Osteoblast (primary cell): ENCODE data around the gene SLC24A3. TPM values are rescaled to one million over a fixed set of nuclear protein-coding genes. Genes with fewer than 3 reads are reported as not detected.

Experiments used
- DNase-seq: peaks from one replicate; pipeline ENCODE4 v3.0.0; 2011; ENCODE audit warnings: low spot score, mixed read lengths; ENCODE audit not compliant: insufficient read length; ENCODE audit errors: missing footprints
- H2AFZ ChIP-seq: 2 replicates; pipeline ENCODE4 v1.6.0; 2011; ENCODE audit warnings: mild to moderate bottlenecking, low read length
- H3K27ac ChIP-seq: 2 replicates; pipeline ENCODE4 v1.5.1; 2011; ENCODE audit warnings: mild to moderate bottlenecking, low read depth, low read length, moderate library complexity
- H3K27me3 ChIP-seq: 2 replicates; pipeline ENCODE4 v1.6.0; 2012; ENCODE audit warnings: mild to moderate bottlenecking, control low read depth, inconsistent platforms, low read length, moderate library complexity; ENCODE audit not compliant: insufficient read depth
- H3K36me3 ChIP-seq: 2 replicates; pipeline ENCODE4 v1.5.1; 2011; ENCODE audit warnings: mild to moderate bottlenecking, low read length, control low read depth, moderate library complexity; ENCODE audit not compliant: insufficient read depth
- H3K4me1 ChIP-seq: 2 replicates; pipeline ENCODE4 v1.5.1; 2011; ENCODE audit warnings: mild to moderate bottlenecking, low read length, control low read depth, moderate library complexity; ENCODE audit not compliant: insufficient read depth
- H3K4me2 ChIP-seq: 2 replicates; pipeline ENCODE4 v1.6.0; 2011; ENCODE audit warnings: mild to moderate bottlenecking, low read length; ENCODE audit not compliant: insufficient read depth
- H3K4me3 ChIP-seq: fragments of 200-600 bp; sonication (generic); 3 replicates; pipeline ENCODE4 v1.5.1; 2012; ENCODE audit warnings: mild to moderate bottlenecking, low read length, inconsistent platforms; ENCODE audit not compliant: insufficient read depth
- H3K79me2 ChIP-seq: 2 replicates; pipeline ENCODE4 v1.6.0; 2012; ENCODE audit warnings: mild to moderate bottlenecking, low read length, control low read depth, inconsistent platforms; ENCODE audit not compliant: insufficient read depth
- H3K9me3 ChIP-seq: 2 replicates; pipeline ENCODE4 v1.5.1; 2011; ENCODE audit warnings: low read depth, low read length, control low read depth
- H4K20me1 ChIP-seq: 2 replicates; pipeline ENCODE4 v1.6.0; 2012; ENCODE audit warnings: mild to moderate bottlenecking, low read length, control low read depth; ENCODE audit not compliant: insufficient read depth
- total RNA-seq: library from RNA; depleted of rRNA; stranded (reverse); fragments of >200 nt; gene quantifications from 2 replicates; pipeline ENCODE4 v1.2.3, GENCODE V29; 2012
- TF ChIP-seq, protein P1 (sequence below): IDR thresholded peaks from 2 replicates; pipeline ENCODE4 v1.5.1; 2011; ENCODE audit warnings: mild to moderate bottlenecking, low read depth, low read length, moderate library complexity; ENCODE audit errors: extremely low read depth

SLC24A3 gene
- total RNA-seq, 1 donor: 1.1 TPM

- no peak overlapping the region for H2AFZ ChIP-seq
- H3K9me3 ChIP-seq: no peaks in the 10 kb centered on the region
- DNase-seq: no peak
- no peak overlapping the region for H3K4me2 ChIP-seq
- H3K27ac ChIP-seq: no peak overlapping the region
- H4K20me1 ChIP-seq: no peaks in the 10 kb centered on the region
- H3K79me2 ChIP-seq: no peaks in the 10 kb centered on the region
- no peaks in the 10 kb centered on the region for H3K4me1 ChIP-seq
- no peaks in the 10 kb centered on the region for H3K36me3 ChIP-seq
- no peaks in the 10 kb centered on the region for H3K27me3 ChIP-seq
- H3K4me3 ChIP-seq: no peak overlapping the region
- TF ChIP-seq, protein P1, sequence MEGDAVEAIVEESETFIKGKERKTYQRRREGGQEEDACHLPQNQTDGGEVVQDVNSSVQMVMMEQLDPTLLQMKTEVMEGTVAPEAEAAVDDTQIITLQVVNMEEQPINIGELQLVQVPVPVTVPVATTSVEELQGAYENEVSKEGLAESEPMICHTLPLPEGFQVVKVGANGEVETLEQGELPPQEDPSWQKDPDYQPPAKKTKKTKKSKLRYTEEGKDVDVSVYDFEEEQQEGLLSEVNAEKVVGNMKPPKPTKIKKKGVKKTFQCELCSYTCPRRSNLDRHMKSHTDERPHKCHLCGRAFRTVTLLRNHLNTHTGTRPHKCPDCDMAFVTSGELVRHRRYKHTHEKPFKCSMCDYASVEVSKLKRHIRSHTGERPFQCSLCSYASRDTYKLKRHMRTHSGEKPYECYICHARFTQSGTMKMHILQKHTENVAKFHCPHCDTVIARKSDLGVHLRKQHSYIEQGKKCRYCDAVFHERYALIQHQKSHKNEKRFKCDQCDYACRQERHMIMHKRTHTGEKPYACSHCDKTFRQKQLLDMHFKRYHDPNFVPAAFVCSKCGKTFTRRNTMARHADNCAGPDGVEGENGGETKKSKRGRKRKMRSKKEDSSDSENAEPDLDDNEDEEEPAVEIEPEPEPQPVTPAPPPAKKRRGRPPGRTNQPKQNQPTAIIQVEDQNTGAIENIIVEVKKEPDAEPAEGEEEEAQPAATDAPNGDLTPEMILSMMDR: no peak
These were observed 344.8 kb downstream of the SLC24A3 start for GRCh38 chr20:19557291-19557690.

DNA sequence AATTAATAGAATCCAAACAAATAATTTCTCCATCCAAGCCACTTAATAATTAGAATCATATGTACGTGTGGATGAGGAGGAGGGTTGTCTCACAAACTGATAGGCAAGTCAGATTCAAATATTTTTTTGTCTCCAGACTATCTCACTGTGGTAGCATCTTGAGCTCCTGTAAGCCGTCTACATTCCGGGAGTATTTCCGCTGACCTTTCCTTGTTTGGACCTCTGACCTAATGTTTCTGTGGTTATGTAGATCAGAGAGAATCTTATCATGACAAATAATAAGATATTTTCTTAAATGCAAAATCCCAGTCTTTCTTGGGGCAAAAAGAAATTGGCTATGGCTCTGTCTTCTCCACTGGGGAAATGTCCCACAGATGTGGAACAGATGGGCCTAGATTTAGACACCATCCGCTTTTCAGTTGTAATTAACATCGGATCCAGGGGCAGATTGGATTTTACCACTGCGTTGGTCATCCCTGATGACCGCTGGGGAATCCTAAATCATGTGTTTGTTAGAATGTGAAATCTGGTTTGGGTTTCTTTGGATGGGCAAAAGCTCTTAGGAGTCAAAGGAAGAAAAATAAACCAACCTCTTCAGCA, 348.5 kb downstream of the SLC24A3 start:
- no peak for DNase-seq
- Histone ChIP-seq H2AFZ (no peak overlapping the region), H4K20me1 (no peaks in the 10 kb centered on the region), H3K79me2 (no peaks in the 10 kb centered on the region), H3K4me1 (no peaks in the 10 kb centered on the region), H3K9me3 (no peaks in the 10 kb centered on the region), H3K4me3 (no peak overlapping the region), H3K27ac (no peak overlapping the region), H3K27me3 (no peaks in the 10 kb centered on the region), H3K4me2 (no peak overlapping the region), H3K36me3 (no peaks in the 10 kb centered on the region)
- TF ChIP-seq, protein P1: no peak

DNA sequence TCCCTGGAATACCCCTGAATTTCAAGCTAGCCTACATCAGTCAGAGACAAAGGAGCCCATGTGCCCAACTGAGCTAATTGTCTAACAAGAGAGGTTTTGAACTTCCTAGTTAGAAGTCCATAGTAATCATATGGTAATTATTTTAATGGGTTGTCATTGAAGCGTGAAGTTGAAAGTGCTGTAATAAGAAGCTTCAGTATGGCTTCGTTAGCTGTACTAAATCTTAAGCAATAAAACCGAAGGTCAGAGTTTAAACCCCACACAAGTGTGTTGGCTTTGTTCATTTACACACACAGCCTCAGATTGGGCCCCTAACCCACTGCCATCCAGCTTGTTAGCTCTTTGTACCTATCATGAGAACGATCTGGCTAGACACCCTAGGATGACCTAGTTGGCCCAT, 350.0 kb downstream of the SLC24A3 start:
- Histone ChIP-seq H3K27me3 (no peaks in the 10 kb centered on the region), H3K4me1 (no peaks in the 10 kb centered on the region), H4K20me1 (no peaks in the 10 kb centered on the region), H3K79me2 (no peaks in the 10 kb centered on the region), H3K27ac (no peak overlapping the region), H3K36me3 (no peaks in the 10 kb centered on the region), H3K9me3 (no peaks in the 10 kb centered on the region), H3K4me2 (no peak overlapping the region), H3K4me3 (no peak overlapping the region), H2AFZ (no peak overlapping the region)
- TF ChIP-seq, protein P1: no peak
- DNase-seq: no peak

DNA sequence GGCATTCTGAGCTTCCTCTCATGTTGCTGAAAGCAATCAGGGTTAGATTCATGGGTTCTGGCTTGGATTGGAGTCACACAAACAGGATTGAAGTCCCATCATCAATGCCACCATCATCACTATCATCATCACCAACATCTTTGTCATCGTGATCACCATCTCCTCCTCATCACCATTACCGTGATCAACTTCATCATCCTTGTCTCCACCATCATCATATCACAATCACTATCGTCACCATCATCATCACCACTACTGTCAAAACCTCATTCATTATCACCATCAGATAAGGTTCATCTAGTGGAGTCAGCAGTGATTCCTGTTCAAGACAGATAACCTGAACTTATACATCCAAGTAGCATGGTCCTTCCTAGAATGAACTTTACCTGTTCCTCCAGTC, 351.8 kb downstream of the SLC24A3 start:
- Histone ChIP-seq H3K4me3 (no peak overlapping the region), H3K27me3 (no peaks in the 10 kb centered on the region), H3K9me3 (no peaks in the 10 kb centered on the region), H3K36me3 (no peaks in the 10 kb centered on the region), H3K79me2 (no peaks in the 10 kb centered on the region), H4K20me1 (no peaks in the 10 kb centered on the region), H2AFZ (no peak overlapping the region), H3K4me2 (no peak overlapping the region), H3K27ac (no peak overlapping the region), H3K4me1 (no peaks in the 10 kb centered on the region)
- TF ChIP-seq, protein P1: no peak
- DNase-seq: no peak
